ENCODE data around the gene QRFP. TPM values are rescaled to one million over a fixed set of nuclear protein-coding genes. Genes with fewer than 3 reads are reported as not detected.

QRFP gene
- total RNA-seq, 4 donors from 2014 or later: not detected

DNA sequence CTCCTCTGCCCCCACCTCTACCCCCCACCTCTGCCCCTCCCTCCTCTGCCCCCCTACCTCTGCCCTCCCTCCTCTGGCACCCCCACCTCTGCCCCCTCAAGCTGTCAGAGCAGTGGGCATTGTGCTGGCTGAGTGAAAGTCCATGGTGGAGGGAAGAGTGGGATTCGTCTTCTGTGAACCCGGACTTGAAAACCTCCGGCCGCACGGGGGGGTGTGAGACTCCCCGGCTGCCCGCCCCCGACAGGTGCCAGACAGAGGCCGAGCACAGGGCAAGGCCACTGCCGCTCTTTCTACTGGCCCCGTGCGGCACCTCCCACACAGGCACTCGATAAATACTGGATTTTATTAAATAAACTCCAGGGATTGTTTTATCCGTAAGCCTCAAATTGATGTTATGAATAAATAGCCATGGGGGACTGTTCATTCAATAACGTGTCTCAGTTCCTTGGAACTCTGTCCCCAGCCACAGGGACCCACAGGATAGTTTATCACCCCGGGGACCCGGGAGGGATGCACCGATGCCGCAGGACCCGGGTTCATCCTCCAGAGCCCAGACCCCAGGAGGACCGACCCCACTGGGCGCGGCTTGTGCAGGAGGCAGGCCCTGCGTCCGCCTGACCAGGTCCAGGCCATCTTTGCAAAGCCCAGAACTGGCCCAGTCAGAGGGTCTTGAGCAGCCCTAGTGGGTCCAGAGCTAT, 2.6 kb upstream of the QRFP start:
- Histone ChIP-seq H3K36me3 (no peaks in the 10 kb centered on the region), H3K27me3 (no peaks in the 10 kb centered on the region), H3K27ac (no peak overlapping the region), H3K4me1 (peaks cover 0 to 8% of the 10 kb centered on the region in 2 donors), H3K9me3 (no peaks in the 10 kb centered on the region), H3K4me3 (replicated peaks in 1 of 3) (no peak overlapping the region)
- no peak for TF ChIP-seq POLR2A (IDR thresholded peaks at IDR 0.05)
- TF ChIP-seq, protein P1, sequence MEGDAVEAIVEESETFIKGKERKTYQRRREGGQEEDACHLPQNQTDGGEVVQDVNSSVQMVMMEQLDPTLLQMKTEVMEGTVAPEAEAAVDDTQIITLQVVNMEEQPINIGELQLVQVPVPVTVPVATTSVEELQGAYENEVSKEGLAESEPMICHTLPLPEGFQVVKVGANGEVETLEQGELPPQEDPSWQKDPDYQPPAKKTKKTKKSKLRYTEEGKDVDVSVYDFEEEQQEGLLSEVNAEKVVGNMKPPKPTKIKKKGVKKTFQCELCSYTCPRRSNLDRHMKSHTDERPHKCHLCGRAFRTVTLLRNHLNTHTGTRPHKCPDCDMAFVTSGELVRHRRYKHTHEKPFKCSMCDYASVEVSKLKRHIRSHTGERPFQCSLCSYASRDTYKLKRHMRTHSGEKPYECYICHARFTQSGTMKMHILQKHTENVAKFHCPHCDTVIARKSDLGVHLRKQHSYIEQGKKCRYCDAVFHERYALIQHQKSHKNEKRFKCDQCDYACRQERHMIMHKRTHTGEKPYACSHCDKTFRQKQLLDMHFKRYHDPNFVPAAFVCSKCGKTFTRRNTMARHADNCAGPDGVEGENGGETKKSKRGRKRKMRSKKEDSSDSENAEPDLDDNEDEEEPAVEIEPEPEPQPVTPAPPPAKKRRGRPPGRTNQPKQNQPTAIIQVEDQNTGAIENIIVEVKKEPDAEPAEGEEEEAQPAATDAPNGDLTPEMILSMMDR (IDR thresholded peaks at IDR 0.05): no peak
- 66 to 73% methylated on average over 19 to 24 of the region's 25 CpGs for WGBS, 2 donors
- intact Hi-C loops (cut with DNase I): no loop called here
- no peak for DNase-seq

DNA sequence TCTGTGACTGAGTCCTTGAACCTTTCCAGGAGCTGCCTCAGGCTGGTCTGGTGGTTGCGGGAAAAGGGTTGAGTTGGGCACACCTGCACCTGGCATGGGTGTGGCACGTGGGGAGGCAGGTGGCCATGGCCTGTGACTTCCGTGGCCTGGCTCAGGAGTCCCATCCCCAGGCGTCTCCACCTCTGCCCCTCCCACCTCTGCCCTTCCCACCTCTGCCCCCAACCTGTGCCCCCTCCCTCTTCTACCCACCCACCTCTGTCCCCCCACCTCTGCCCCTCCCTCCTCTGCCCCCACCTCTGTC, 1.9 kb upstream of the QRFP start:
- H3K4me1 ChIP-seq: peaks cover 0 to 8% of the 10 kb centered on the region in 2 donors
- peaks cover 0 to 4% of the 10 kb centered on the region in 2 donors for H3K36me3 ChIP-seq
- no peaks in the 10 kb centered on the region for H3K9me3 ChIP-seq
- WGBS, 2 donors: 59 to 62% methylated on average over 4 of the region's 4 CpGs
- no peaks in the 10 kb centered on the region for H3K27me3 ChIP-seq
- intact Hi-C loops (cut with DNase I): no loop called here
- H3K4me3 ChIP-seq (replicated peaks in 1 of 3): no peak overlapping the region
- H3K27ac ChIP-seq: no peak overlapping the region
- no peak for DNase-seq
- no peak for TF ChIP-seq POLR2A (IDR thresholded peaks at IDR 0.05)
- TF ChIP-seq, protein P1 (IDR thresholded peaks at IDR 0.05): no peak

DNA sequence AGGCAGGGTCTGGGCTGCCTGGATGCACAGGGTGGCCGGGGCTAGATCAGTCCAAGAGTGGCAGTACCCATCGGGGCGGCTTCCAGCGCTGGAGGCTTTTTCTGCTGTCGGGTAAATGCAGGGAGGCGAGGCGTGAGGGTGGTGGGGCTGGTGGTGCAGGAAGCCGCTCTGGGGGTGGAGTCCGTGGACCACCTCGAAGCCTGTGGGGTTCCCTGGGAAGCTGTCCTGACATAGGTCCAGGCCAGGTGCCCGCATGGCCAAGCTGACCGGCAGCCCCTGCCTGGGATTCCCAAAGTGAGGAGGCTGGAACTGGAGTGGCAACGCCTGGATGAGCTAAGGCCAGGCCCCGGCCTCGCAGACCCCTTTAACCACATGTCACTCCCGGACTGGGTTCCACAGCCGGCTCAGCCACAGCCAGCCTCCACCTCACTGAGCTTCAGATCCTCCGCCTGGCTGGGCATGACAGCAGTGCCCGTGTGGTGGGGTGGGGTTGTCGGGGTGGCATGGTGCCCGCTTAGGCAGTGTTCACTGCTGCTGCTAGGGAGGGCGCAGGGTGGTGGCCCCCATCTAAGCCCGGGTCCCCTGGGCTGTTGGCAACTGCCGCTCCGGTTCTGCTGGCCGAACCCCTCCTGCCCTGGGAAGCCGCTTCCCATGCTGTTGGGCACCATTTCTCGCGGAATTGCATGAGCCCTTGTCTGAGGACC, 1.4 kb upstream of the QRFP start:
- H3K27ac ChIP-seq: no peak overlapping the region
- no peaks in the 10 kb centered on the region for H3K27me3 ChIP-seq
- 70 to 90% methylated on average over 10 to 14 of the region's 29 CpGs for WGBS, 2 donors
- no peak for TF ChIP-seq POLR2A (IDR thresholded peaks at IDR 0.05)
- TF ChIP-seq, protein P1 (IDR thresholded peaks at IDR 0.05): no peak
- no peaks in the 10 kb centered on the region for H3K9me3 ChIP-seq
- H3K4me3 ChIP-seq (replicated peaks in 1 of 3): no peak overlapping the region
- intact Hi-C loops (cut with DNase I): no loop called here
- peaks cover 0 to 9% of the 10 kb centered on the region in 2 donors for H3K36me3 ChIP-seq
- DNase-seq: peak; percentile 14 to 28
- peaks cover 0 to 8% of the 10 kb centered on the region in 2 donors for H3K4me1 ChIP-seq

DNA sequence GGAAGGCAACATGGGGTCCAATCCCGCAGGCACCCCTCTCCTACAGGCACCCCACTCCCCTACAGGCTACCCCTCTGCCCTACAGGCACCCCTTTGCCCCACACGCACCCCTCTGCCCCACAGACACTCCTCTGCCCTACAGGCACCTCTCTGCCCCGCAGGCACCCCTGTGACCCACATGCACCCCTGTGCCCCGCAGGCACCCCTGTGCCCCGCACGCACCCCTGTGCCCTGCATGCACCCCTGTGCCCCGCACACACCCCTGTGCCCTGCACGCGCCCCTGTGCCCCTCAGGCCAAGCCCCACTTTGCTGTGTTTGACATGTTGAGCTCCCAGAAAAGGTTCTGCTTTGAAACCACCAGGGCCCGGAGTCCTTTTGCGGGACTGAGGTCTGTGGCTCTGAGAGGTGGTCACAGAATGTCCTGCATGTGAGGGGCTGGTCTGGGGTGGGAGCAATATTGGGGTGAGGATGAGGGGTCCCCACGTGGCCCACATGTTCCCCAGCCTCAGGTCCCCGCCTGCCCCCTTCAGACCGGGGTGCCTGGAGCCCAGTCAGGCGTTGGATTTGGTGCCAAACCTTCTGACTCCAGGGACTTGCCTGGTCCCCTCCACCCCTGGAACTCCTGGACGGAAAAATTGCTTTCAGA, 616 bp upstream of the QRFP start:
- Histone ChIP-seq H3K27me3 (no peaks in the 10 kb centered on the region), H3K27ac (no peak overlapping the region), H3K36me3 (peaks cover 6 to 14% of the 10 kb centered on the region in 2 donors), H3K9me3 (no peaks in the 10 kb centered on the region), H3K4me3 (replicated peaks in 1 of 3) (no peak overlapping the region), H3K4me1 (peaks cover 0 to 8% of the 10 kb centered on the region in 2 donors)
- intact Hi-C loops (cut with DNase I): no loop called here
- TF ChIP-seq, protein P1 (IDR thresholded peaks at IDR 0.05): no peak
- TF ChIP-seq POLR2A (IDR thresholded peaks at IDR 0.05): no peak
- 68 to 80% methylated on average over 10 to 16 of the region's 16 CpGs for WGBS, 2 donors
- DNase-seq: no peak

All from thyroid gland (tissue), 4 donors.